Endometrial microvascular endothelial cells (primary cell): ENCODE measurements around the gene DDX21. TPM values are rescaled to one million over a fixed set of nuclear protein-coding genes. Genes with fewer than 3 reads are reported as not detected.
"Not testable (repeated sequence)": the region's sequence is repeated elsewhere in the genome, so short reads cannot be mapped to it uniquely, and the experiment has no call there.

Source experiments
- in situ Hi-C: cut with HindIII; loops from 2 replicates; pipeline ENCODE4 v1.10.0; 2017; ENCODE audit warnings: low sequenced_read_pairs, low pct_unique_long_range_greater_than_20kb; ENCODE audit errors: inconsistent ontology term
- total RNA-seq: library from RNA; depleted of rRNA; stranded (reverse); fragments of >200 nt; gene quantifications from one replicate; pipeline ENCODE4 v1.2.3, GENCODE V29; 2015; ENCODE audit errors: inconsistent ontology term

The DDX21 gene
- total RNA-seq, result 135 TPM

- in situ Hi-C loops, result no loop called here
Observed at GRCh38 chr10:68955832-68956532, at the start of gene DDX21. Gene DDX21, plus strand, starts transcription at chr10:68956170. Its CDS starts 56 bp downstream, at chr10:68956226.

DNA sequence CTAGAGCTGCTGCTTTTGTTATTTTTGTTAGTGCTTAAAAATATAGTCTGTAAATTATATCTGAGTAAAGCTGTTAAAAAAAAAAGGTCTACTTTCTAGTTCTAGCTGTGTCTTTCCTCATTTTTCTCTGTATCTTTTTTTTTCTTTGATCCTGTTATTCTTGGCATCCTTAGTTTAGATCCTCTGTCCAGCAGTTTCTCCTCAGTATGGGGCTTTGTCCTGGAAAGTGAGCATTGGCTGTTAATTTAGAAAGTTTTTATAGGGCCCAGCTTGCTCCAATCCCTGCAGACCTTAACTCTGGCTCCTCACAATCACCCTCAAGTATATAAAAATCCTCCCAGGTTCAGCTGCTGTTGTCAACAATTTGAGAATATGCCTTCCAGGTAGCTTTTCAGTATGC lies 31.4 kb upstream of the DDX21 start:
- in situ Hi-C loops, result no loop called here

DNA sequence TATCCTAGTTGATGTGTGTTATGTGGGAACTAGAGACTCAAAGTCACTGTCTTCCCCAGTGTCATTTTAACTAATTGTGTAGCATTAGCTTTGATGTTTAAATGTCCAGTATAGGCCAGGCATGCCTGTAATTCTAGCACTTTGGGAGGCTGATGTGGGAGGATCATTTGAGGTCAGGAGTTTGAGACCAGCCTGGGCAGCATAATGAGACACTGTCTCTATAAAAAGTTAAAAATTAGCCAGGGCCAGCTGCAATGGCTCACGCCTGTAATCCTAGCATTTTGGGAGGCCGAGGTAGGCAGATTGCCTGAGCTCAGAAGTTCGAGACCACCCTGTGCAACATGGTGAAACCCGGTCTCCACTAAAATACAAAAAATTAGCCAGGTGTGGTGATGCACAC lies 30.5 kb upstream of the DDX21 start:
- in situ Hi-C loops, result no loop called here

- in situ Hi-C loops, result not testable (repeated sequence)
Observed at GRCh38 chr10:68929157-68929556, 26.8 kb upstream of the DDX21 start.

GRCh38 chr10:68929888-68930287 lies 26.1 kb upstream of the DDX21 start:
- in situ Hi-C loops, result not testable (repeated sequence)

DNA sequence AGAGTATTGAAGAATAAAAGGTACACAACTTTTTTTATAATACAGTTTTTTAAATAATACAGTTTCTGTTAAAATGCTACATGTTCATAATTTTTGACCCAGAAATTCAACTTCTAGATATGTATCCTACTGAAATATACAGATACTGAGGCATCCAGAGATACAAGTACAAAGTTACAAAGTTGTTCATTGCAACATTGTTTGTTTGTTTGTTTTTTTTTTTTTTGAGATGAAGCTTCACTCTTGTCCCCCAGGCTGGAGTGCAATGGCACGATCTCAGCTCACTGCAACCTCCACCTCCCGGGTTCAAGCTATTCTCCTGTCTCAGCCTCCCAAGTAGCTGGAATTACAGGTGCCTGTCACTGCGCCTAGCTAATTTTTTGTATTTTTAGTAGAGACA lies 23.1 kb upstream of the DDX21 start:
- in situ Hi-C loops, result not testable (repeated sequence)

- in situ Hi-C loops, result no loop called here
Observed at GRCh38 chr10:68934994-68935393, 21.0 kb upstream of the DDX21 start.

DNA sequence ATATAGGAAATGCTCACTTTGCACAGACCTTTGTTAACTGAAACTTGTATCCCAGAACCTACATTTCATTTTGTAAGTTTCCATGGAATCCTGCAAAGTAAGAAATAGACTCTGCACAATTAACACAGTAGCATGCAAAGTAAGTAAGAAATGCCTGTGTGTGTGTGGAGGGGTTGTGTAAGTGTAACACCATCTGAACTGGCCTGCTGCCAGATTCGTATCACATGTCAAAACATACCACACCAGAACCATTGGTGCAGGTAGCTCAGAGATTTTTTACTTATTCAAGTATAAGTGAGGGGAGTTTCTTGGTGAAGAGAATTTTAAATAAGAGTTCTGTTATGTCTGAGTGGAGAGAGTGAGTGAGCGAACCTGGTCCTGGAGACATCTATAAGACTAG lies 17.9 kb upstream of the DDX21 start:
- in situ Hi-C loops, result no loop called here

- in situ Hi-C loops, result no loop called here
Observed at GRCh38 chr10:68938884-68939283, 17.1 kb upstream of the DDX21 start.

DNA sequence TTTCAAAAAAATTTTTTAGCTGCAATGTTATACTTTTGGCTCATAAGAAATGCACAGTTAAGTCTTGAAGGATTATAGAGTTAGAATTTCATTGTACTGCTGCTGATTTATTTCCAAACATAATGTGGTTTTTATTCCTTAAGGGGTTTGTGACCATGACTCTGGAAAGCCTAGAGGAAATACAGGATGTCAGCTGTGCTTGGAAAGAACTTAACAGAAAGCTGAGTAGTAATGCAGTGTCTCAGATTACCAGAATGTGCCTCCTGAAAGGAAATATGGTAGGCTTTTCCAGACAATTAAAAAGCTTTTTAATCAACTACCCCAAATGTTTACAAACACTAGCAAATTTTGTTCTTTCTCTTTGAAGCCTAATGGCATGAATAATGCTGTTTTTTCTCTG lies 15.1 kb upstream of the DDX21 start:
- in situ Hi-C loops, result not testable (repeated sequence)

DNA sequence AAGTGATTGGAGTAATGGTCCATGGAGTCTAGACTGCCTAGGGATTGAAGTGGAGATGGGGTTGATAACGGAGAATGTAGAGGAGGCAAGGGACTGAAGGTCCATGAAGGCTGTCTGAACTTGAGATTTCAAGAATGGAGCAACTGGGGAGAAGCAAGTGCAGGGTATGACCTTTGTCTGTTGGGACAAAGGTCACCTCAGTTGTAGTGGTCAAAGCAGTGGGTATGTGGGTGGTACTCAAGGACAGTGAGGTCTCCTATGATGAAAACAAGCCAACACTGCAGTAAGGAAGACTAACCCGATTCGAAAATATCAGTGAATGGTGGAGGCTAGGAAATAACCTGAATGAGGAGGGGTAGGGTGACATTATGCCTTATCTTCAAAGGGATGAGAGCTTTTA lies 5.4 kb upstream of the DDX21 start:
- in situ Hi-C loops, result no loop called here

- in situ Hi-C loops, result no loop called here
Observed at GRCh38 chr10:68954904-68955303, 1.1 kb upstream of the DDX21 start.

GRCh38 chr10:68955355-68955831 lies 577 bp upstream of the DDX21 start:
- in situ Hi-C loops, result no loop called here

- in situ Hi-C loops, result no loop called here
Observed at GRCh38 chr10:68957284-68957615, 1.3 kb downstream of the DDX21 start.

- in situ Hi-C loops, result no loop called here
Observed at GRCh38 chr10:68957654-68958053, 1.7 kb downstream of the DDX21 start.

DNA sequence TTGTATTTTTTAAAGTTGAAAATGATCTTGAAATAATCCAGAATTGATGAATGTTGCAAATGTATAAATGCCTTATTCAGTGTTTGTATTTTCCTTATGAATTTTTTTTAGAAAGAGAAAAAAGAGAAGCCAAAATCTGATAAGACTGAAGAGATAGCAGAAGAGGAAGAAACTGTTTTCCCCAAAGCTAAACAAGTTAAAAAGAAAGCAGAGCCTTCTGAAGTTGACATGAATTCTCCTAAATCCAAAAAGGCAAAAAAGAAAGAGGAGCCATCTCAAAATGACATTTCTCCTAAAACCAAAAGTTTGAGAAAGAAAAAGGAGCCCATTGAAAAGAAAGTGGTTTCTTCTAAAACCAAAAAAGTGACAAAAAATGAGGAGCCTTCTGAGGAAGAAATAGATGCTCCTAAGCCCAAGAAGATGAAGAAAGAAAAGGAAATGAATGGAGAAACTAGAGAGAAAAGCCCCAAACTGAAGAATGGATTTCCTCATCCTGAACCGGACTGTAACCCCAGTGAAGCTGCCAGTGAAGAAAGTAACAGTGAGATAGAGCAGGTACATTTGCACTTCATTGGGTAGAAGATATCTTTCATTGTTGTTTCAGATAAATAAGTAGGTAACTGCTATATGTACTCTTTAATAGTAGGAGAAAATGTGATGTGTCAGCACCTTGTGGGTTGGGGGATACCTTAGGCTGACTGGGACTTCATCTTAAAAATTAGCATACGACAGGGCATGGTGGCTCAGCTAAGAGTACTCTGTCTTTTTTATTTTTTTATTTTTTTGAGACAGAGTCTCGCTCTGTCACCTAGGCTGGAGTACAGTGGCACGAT lies 3.9 kb downstream of the DDX21 start:
- in situ Hi-C loops, result no loop called here

DNA sequence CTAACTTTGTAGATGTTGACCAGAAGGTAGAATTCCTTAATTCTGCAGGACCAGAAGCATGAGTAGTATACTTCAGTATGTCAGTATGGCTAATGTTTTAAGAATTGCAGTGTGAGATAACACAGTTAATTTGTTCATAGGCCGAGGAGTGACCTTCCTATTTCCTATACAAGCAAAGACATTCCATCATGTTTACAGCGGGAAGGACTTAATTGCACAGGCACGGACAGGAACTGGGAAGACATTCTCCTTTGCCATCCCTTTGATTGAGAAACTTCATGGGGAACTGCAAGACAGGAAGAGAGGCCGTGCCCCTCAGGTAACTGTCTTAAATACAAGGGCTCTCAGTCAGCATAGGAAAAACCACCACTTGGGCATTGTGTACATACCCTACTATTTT lies 7.2 kb downstream of the DDX21 start:
- in situ Hi-C loops, result no loop called here

DNA sequence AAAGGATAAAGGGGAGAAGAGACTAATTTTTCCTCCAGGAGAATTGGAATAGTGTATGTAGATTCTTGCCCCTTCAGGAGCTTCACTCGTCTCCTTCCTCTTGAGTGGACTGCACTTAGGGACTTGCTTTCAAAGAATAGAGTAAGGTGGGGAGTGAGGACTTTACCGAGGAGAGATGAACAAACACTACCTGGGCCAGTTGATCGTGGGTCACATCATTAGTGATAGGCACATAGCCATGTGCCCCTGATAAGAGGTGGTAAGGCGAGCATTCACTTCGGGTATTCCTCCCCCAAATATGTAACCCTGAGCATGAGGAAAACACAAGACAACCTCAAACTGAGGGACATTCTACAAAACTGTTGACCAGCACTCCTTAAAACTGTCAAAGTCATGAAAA lies 18.0 kb downstream of the DDX21 start:
- in situ Hi-C loops, result no loop called here

DNA sequence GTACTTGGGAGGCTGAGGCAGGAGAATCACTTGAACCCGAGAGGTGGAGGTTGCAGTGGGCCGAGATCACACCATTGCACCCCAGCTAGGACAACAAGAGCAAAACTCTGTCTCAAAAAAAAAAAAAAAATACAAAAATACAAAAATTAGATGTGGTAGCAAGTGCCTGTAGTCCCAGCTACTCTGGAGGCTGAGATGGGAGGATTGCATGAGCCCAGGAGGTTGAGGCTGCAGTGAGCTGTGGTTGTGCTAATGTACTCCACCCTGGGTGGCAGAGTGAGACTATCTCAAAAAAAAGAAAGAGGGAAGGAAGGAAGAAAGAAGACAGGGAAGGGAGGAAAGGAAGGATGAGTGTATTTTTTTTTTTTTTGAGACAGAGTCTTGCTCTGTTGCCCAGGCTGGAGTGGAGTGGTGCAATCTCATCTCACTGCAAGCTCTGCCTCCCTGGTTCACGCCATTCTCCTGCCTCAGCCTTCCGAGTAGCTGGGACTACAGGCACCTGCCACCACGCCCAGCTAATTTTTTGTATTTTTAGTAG lies 20.0 kb downstream of the DDX21 start:
- in situ Hi-C loops, result not testable (repeated sequence)

DNA sequence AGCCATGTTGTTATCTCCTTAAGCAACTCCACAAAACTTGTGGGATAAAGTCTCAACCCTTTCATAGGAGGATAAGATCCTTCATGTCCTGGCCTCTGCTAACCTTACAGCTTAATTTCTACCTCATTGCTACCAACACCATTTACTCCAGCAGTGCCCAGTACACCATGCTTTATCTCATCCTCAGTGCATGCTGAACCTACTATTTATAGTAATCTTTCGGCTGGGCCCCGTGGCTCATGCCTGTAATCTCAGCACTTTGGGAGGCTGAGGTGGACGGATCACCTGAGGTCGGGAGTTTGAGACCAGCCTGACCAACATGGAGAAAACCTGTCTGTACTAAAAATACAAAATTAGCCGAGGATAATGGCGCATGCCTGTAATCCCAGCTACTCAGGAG lies 23.8 kb downstream of the DDX21 start:
- in situ Hi-C loops, result not testable (repeated sequence)
